DOHH2 (cell line): ENCODE measurements around the gene GAPDHS.

Source experiments
- H3F3A ChIP-seq: fragments of 200-600 bp; sonication (generic), shearing (Covaris generic); 2 replicates; pipeline ENCODE4 v1.6.0; 2016; ENCODE audit warnings: antibody characterized with exemption, mild to moderate bottlenecking; ENCODE audit not compliant: control insufficient read depth, insufficient read depth
- H3K27ac ChIP-seq: fragments of 200-600 bp; sonication (generic); 2 replicates; pipeline ENCODE4 v1.5.1; 2014; ENCODE audit warnings: low read depth, mild to moderate bottlenecking, low read length, moderate library complexity
- H3K27me3 ChIP-seq: fragments of 200-600 bp; sonication (generic); 2 replicates; pipeline ENCODE4 v1.6.1; 2014; ENCODE audit warnings: mild to moderate bottlenecking, low read length, mixed read lengths; ENCODE audit not compliant: control insufficient read depth
- H3K36me3 ChIP-seq: fragments of 200-600 bp; sonication (generic); 2 replicates; pipeline ENCODE4 v1.6.1; 2014; ENCODE audit warnings: mild to moderate bottlenecking, low read length, moderate library complexity, mixed read lengths; ENCODE audit not compliant: control insufficient read depth
- H3K4me1 ChIP-seq: fragments of 200-600 bp; sonication (generic); 2 replicates; pipeline ENCODE4 v1.6.1; 2014; ENCODE audit warnings: mild to moderate bottlenecking, low read length, mixed read lengths; ENCODE audit not compliant: control insufficient read depth
- H3K4me2 ChIP-seq: fragments of 200-600 bp; sonication (generic); 2 replicates; pipeline ENCODE4 v1.6.0; 2014; ENCODE audit warnings: mild to moderate bottlenecking, low read length, moderate library complexity
- H3K4me3 ChIP-seq: fragments of 200-600 bp; sonication (generic); 2 replicates; pipeline ENCODE4 v1.5.1; 2014; ENCODE audit warnings: mild to moderate bottlenecking, low read length, mixed read lengths
- H3K79me2 ChIP-seq: fragments of 200-600 bp; sonication (generic); 2 replicates; pipeline ENCODE4 v1.6.1; 2014; ENCODE audit warnings: mild to moderate bottlenecking, low read length, mixed read lengths; ENCODE audit not compliant: control insufficient read depth
- H3K9me2 ChIP-seq: fragments of 200-600 bp; sonication (generic); replicated peaks from 2 replicates; pipeline ENCODE4 v1.6.1; 2014; ENCODE audit warnings: mild to moderate bottlenecking, low read length, mixed read lengths; ENCODE audit not compliant: control insufficient read depth
- H3K9me3 ChIP-seq: fragments of 200-600 bp; sonication (generic); 2 replicates; pipeline ENCODE4 v1.6.1; 2014; ENCODE audit warnings: antibody characterized with exemption, low read length, mixed read lengths; ENCODE audit not compliant: control insufficient read depth, insufficient read depth
- H4K20me1 ChIP-seq: fragments of 200-600 bp; sonication (generic); 2 replicates; pipeline ENCODE4 v1.6.0; 2014; ENCODE audit warnings: low read depth, mild to moderate bottlenecking, antibody characterized with exemption, low read length, moderate library complexity; ENCODE audit not compliant: control insufficient read depth, insufficient read depth
- EZH2phosphoT487 ChIP-seq: fragments of 200-600 bp; sonication (generic); IDR thresholded peaks from 2 replicates; pipeline ENCODE4 v1.6.1; 2017; ENCODE audit warnings: borderline replicate concordance, mild to moderate bottlenecking, antibody characterized with exemption, low read length, moderate library complexity, mixed read lengths
- TF ChIP-seq, protein P1 (sequence below): fragments of 200-600 bp; sonication (generic); IDR thresholded peaks from one replicate; pipeline ENCODE4 v1.5.1; 2014; ENCODE audit warnings: antibody characterized with exemption, mild to moderate bottlenecking, low read depth, low read length; ENCODE audit not compliant: poor library complexity, severe bottlenecking

The GAPDHS gene

DNA sequence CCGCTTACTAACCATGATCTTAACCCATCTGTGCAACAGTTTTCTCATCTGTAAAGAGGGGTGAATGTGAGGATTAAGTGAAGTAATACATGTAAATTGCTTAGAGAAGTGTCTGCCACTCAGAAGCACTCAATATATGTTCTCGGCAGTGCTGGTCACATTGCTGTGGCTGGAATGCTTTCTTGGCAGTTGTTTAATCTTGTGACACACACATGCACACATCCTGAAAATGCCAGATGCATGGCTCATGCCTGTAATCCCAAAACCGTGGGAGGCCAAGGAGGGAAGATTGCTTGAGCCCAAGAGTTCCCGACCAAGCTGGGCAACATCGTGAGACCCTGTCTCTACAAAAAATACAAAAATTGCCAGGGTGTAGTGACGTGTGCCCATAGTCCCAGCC, 14.9 kb upstream of the GAPDHS start:
- Histone ChIP-seq H3K4me2 (no peak overlapping the region), H3K4me3 (no peak overlapping the region), H3K27me3 (peaks cover 7% of the 10 kb centered on the region; the same call in 1 of the 2 replicates), H3K36me3 (no peaks in the 10 kb centered on the region), H3K4me1 (no peaks in the 10 kb centered on the region), H3K9me2 (no peaks in the 10 kb centered on the region), H3K9me3 (no peaks in the 10 kb centered on the region), H3F3A (no peaks in the 10 kb centered on the region), H4K20me1 (no peaks in the 10 kb centered on the region), H3K27ac (no peak overlapping the region), H3K79me2 (no peaks in the 10 kb centered on the region)
- TF ChIP-seq EZH2phosphoT487, result no peak
- TF ChIP-seq, protein P1, sequence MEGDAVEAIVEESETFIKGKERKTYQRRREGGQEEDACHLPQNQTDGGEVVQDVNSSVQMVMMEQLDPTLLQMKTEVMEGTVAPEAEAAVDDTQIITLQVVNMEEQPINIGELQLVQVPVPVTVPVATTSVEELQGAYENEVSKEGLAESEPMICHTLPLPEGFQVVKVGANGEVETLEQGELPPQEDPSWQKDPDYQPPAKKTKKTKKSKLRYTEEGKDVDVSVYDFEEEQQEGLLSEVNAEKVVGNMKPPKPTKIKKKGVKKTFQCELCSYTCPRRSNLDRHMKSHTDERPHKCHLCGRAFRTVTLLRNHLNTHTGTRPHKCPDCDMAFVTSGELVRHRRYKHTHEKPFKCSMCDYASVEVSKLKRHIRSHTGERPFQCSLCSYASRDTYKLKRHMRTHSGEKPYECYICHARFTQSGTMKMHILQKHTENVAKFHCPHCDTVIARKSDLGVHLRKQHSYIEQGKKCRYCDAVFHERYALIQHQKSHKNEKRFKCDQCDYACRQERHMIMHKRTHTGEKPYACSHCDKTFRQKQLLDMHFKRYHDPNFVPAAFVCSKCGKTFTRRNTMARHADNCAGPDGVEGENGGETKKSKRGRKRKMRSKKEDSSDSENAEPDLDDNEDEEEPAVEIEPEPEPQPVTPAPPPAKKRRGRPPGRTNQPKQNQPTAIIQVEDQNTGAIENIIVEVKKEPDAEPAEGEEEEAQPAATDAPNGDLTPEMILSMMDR, result no peak

DNA sequence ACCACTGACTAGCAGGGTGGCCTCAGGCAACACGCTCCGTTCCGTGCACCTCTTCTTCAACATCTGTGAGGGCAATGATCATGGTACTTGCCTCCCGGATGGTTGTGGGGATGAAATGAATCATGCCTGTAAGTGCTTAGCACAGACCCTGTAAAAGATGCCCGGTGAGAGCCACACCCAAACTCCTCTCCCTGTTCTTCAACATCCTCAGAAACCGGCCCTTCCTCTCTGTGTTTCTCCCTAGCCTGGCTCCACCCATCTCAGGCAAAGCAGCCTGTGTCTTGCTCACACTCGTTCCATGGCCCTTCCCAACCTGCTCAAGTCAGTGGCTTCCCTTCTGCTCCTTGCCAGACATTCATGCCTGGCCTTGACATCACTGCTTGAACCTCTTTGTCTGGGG, 14.0 kb upstream of the GAPDHS start:
- Histone ChIP-seq H3K4me2 (no peak overlapping the region), H3K9me3 (no peaks in the 10 kb centered on the region), H3K79me2 (no peaks in the 10 kb centered on the region), H3K27ac (no peak overlapping the region), H3F3A (no peaks in the 10 kb centered on the region), H3K27me3 (peaks cover 4% of the 10 kb centered on the region; the same call in 1 of the 2 replicates), H3K9me2 (no peaks in the 10 kb centered on the region), H4K20me1 (no peaks in the 10 kb centered on the region), H3K4me3 (no peak overlapping the region), H3K36me3 (no peaks in the 10 kb centered on the region), H3K4me1 (no peaks in the 10 kb centered on the region)
- TF ChIP-seq EZH2phosphoT487, result no peak
- TF ChIP-seq, protein P1, result no peak

DNA sequence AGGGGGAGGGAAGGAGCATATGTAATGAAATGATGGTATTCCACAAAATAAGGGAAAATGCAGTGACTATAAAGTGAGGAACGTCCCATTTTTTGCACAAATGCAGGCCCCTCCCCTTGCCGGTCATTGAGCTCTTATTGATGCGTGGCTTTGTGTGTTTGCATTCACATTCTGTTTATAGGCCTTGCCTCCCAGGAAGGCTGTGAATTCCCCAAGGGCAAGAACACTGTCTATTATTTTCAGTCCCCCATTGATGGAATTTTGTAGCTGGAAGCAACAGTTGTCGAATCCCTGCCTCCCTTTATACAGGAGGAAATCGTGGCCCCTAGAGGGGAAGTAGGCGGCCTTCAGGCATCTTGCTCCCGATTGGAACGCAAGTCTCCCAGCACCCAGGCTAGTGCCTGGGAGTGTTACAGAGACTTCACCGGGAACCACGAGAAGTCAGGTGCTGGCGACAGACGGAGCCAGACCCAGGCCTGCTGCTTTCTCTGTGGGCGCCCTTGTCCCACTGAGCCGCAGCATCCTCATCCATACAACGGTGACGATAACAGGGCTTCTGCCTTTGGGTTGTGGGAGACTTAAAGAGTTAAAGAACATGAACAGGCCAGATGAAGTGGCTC, 12.0 kb upstream of the GAPDHS start:
- Histone ChIP-seq H3K4me2 (no peak overlapping the region), H4K20me1 (no peaks in the 10 kb centered on the region), H3F3A (no peaks in the 10 kb centered on the region), H3K27ac (no peak overlapping the region), H3K9me3 (no peaks in the 10 kb centered on the region), H3K27me3 (peaks cover 4% of the 10 kb centered on the region; the same call in 1 of the 2 replicates), H3K4me1 (no peaks in the 10 kb centered on the region), H3K4me3 (no peak overlapping the region), H3K9me2 (no peaks in the 10 kb centered on the region), H3K36me3 (no peaks in the 10 kb centered on the region), H3K79me2 (no peaks in the 10 kb centered on the region)
- no peak for TF ChIP-seq EZH2phosphoT487
- TF ChIP-seq, protein P1, result no peak
